Central memory CD4-positive, alpha-beta T cell (primary cell): ENCODE measurements around the gene NAV2.
"Not testable (repeated sequence)": the region's sequence is repeated elsewhere in the genome, so short reads cannot be mapped to it uniquely, and the experiment has no call there.

ENCODE experiments used
- DNase-seq: peaks from one replicate; pipeline ENCODE4 v3.0.0; 2022

NAV2 gene

DNA sequence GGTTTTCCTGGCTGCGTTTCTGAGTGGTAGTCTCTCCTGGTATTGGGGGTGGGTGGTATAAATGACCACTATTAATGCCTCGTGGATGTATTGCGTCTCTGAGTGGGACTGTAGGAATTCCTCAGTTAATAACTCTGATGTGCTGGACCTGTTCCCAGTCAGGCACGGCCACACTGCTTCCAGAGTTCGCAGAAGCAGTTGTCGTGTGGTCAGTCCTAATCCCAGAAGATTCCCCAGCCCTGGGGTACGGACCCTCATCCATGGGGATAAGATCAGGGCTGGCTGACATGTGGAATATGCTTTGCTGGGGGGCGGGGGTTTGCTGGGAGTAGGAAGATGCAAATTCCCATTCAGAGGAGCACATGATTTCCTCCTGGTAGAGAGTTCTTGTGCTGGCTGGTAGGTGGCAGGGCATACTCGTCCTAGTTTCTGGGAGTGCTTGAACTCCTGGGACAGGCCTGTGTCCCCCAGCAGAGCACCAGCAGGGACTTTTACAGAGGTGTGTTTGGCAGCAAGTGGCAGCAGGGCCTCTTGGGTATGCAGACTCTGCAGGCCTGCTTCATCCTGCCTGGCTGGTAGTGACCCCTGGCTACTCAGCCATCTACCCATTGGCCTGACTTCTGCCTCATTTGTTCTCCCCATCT is 157.4 kb downstream of the NAV2 start:
- DNase-seq = no peak

DNA sequence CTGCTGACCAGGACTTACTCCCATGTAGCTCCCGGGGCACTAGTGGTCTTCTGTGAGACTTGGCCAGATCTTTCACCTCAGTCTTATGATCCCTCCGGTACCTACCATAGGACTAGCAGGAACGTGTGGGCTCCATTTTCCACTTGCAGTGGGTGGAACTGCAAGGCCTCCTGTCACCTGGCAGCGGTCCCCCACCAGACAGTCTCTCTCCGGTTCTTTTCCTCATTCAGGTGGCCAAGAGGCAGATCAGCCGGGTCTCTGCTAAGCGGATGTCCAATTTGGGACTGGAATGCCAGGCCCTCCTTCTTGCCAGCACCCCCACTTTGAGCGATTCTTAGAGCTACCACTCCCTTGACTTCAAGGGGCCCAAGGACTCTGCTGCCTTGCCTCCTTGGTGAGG is 158.9 kb downstream of the NAV2 start:
- DNase-seq = no peak

DNA sequence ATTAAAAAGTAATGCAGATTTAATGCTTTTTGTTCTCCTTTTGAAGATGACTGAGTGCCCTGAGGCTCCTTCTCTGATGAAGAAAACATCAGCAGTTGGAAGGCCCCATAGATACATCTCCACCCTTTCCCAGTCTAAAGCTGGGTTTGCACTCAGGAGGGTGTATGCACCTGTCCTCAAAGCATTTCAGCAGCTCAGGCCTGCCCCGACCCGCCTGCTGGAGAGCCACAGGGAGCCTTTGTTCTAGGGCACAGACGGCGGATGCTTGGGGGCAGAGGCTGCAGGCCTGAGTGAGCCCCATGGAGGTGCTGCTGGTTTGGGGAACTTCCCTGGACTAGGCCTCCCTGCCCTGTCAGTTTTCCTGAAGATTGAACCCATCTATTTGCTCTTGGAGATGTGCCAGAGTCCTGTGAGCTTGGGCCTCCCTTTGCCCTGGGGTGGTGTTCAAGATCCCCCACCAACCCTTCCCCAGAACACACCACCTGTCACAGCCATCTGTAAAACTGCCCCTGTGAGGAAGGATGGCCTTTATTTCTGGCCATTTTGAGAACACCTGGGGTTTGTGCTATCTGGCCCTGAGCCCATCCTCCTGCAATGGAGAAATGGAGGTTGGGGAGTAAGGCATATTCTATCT is 160.0 kb downstream of the NAV2 start:
- no peak for DNase-seq

DNA sequence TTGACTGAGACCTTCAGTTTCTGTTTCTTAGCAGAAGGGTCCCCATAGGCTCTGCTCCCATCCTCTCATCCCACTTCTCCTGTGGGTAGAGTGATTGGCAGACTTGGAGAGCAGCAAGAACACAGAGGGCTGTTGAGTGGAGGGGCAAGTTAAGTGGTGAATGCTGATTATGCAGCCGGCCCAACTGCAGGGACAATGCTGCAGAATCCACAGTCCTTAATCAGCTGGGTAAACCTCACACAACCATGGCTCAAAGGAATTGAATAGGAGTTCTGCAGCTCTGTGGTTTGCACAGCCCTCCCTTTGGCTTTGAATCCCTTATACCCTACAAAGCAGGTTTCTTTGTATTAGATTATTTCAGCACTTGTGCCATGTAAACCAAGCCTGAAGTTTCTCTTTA is 161.1 kb downstream of the NAV2 start:
- DNase-seq = no peak

DNA sequence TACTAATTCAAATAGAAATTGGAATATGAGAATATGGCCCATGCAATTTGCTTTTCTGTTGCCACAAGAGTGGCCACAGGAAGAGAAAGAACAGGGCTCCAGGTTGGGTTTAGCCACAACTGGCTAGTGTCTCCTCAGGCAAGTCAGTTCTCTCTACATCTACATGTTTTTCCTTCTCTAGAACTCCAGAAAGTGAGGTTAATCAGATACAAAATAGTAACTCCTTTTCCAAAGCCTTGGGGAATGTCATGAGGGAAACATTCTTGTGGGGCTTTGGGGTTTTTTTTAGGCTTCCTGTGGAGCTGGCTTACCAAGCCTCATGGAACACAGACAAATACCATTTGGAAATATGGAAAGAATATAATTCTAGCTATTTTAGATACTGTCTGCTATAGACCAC is 161.6 kb downstream of the NAV2 start:
- no peak for DNase-seq

DNA sequence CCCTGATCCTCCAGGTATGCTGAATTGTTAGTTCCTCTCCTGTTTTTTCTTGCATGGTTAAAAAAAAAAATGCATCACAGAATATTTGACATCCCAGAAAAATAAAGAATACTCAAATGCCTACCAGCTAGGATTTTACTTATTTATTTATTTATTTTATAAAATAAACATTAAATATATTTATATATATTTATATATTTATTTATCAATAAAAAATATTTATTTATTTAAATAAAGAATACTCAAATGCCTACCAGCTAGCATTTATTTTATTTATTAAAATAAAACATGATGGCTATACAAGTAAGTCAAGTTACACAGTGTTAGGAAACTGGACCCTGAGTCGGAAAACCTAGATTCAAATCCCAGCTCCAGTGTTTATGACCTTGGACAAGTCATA is 164.1 kb downstream of the NAV2 start:
- no peak for DNase-seq

DNA sequence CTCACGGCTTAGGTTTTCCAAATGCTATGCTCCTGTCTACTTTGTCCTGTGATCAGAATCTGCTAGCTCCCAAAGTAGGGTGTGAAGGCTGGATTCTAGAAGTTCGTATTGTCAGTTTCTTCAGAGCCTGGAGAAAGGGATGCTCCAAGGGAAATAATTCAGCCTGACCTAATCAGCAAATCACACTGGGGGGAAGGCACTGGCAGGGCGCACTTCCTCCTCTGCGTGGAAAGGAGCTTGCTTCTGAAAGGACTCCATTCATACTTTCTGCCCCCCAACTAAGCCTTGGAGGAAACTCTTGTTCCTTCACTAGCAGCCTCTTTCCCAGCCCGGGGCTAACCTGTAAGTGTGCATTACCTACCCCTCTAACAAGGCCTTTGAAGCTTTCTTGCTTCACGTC is 165.9 kb downstream of the NAV2 start:
- no peak for DNase-seq

DNA sequence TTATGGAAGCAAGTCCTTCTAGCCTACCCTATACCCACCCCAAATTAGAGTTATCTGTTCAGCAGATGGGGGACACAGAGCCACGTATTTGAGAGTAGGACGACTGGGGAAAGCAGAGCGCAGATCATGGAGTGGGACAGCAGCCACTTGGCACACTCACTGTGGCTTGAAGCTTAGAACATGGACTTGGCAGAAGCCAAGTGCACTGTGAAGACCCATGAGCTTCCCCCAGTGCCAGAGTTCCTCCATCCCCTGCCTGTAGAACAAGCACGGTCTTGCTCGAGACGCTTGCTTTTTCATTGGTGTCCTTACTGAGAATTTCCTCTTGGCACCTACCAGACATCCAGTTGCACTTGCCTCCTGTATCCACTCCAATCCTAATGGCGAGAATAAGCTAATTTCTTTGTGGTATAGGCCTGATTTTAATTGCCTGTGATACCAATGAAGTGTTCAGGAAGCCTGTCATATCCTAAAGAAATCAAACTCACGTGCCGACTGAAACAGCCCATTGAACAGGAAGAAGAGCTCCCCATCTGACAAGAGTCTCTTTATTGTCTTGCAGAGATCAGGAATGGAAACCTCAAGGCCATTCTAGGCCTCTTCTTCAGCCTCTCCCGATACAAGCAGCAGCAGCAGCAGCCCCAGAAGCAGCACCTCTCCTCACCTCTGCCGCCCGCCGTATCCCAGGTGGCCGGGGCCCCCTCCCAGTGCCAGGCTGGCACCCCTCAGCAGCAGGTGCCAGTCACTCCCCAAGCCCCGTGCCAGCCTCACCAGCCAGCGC is 166.9 kb downstream of the NAV2 start:
- DNase-seq = no peak

DNA sequence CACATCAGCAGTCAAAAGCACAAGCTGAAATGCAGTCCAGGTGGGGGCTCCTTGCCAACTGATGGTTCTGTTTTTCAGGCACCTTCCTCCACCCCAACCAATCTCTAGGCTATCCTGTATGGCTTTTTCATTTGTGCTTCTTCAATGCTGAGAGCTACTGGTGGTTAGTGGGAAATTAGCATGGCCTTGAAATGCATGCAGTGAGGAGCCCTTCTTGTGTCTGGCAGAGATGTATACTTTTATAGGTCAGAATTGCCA is 167.4 kb downstream of the NAV2 start:
- DNase-seq = no peak

DNA sequence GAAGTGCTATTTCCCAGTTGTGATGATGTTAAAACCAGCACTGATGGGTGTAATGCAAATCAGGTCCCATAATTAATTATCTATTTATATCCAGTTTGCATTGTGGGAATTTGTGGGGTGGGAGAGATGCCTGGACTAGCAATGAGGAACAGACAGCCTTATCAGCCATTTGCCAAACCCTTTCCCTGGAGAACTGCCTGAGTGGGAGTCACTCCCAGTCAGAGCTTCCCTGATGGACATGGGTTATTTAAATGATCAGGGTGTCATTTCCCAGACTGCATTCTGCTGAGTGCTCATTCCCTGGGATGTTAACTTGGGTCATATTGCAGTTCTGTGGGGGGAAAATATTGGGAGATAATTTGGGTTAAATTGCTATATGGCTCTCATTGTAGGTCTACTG is 168.5 kb downstream of the NAV2 start:
- no peak for DNase-seq

DNA sequence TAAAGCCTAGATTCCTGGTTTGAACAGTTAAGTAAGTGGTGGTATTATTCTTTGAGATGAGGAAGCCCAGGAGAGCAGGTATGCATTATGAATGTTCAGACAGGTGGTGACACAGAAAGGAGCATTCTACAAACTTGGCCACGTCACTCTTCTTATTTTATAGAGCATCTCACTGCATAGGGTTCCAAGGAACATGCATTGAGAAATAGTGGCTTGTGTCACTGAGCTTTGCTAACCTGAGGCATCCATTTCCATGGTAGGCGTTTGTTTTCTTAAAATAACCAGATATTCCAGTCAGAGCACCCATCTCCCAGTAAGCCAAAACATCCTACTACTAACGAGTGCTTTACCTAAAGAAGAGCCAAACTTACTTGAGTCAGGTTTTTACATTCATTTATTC is 169.7 kb downstream of the NAV2 start:
- no peak for DNase-seq

DNA sequence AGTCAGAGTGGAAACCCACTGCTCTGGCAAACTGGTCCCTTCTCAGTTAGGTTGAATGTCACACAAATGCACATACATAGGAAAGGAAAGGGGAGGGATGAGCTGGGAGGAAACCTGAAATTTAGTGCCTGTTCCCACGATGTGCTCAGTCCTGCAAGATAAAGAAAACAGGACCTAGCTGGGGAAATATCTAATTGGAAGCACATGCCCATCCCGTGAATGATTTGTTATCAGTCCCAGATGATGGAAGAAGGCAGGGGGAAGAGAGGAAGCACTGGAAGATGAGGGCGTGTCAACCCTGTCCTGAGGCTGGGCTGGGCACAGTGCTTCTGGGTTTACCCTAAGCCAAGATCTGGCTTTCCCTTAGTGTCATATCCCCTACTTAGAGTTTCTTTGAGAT is 173.9 kb downstream of the NAV2 start:
- DNase-seq = no peak

DNA sequence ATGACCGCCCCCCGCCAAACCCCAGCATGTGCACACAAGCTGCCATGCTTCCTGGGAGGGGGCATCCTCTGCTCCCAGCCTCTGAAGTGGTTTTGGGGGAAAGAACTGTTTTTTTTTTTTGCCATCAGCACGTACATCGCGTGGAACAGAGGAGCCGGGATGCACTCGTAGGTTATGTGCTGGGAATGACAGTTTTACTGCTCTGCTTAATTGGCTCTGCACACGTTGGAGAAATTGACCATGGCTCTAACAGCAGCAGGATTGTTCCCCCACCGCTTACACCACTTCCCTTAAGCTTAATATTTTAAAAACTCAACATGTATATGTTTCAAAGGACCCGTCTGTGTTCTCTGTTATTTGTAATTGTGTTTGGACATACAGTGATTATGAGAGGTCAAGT is 175.2 kb downstream of the NAV2 start:
- DNase-seq = no peak

DNA sequence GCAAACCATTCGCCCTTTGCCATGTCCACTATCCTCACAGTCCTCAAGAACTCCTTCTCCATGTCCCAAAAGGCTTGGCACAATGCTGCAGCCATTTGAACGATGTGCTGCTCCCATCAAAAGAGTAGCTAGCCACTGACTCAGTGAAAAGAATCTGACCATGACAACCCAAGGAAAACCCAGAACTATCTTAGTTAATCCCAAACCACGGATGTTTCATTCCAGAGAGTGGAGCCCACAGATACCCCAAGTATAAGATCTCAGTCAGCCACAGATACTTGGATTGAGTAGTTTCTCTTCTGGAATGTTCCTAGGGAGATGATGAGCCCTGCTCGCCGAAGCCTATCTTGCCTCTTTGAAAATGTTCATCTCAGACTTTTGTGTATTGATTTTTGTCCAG is 176.9 kb downstream of the NAV2 start:
- no peak for DNase-seq

DNA sequence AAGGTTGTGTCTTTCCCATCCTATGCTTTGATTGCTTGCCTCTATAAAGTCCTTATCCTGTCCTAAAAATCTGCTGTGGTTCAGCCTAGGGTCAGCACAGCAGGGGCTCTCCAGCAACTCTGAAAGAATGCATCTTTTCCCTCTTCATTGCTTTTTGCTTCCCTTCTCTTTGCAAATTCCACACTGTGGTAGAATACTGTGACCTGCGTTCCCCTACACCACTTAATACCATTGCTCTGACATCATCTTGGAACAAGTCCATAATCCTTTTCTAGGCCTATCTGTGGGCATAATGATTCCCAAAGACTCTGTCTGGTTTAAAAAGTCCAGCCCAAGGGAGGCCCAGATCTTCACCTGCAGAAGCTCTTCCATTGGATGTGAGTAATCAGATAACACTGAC is 177.7 kb downstream of the NAV2 start:
- DNase-seq = no peak

DNA sequence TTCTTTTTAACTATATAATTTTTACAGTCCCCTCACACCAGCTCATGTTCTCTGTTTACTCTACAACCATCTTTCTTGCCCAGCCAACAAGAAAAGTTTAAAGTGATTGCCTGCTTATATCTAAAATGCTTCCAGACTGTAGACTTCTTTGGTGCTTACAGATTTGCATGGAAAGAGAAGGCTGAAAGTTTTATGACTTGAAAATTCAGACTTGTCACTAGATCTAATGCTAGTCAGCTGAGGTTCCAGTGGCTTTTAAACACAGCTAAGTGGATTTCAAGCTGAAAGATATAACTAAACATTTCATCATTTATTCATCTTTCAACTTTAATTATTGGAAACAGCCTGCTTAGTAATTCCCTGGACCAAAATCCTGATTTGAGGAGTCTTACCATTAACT is 178.4 kb downstream of the NAV2 start:
- DNase-seq = no peak

DNA sequence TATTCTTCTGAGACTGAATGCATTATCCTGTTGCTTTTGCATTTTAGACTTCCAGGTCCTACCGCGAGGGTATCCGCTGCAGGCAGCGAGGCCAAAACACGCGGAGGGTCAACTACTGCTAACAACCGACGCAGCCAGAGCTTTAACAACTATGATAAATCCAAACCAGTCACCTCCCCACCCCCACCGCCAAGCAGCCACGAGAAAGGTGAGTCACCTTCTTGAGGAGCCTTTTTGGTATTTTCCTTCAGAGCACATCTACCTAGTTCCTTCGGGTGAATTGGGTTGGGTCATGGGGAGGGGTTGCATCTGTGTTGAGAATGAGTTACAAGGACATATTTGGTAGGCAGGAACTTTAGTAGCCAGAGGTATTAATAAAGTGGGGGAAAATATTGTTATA is 179.8 kb downstream of the NAV2 start:
- DNase-seq = no peak

DNA sequence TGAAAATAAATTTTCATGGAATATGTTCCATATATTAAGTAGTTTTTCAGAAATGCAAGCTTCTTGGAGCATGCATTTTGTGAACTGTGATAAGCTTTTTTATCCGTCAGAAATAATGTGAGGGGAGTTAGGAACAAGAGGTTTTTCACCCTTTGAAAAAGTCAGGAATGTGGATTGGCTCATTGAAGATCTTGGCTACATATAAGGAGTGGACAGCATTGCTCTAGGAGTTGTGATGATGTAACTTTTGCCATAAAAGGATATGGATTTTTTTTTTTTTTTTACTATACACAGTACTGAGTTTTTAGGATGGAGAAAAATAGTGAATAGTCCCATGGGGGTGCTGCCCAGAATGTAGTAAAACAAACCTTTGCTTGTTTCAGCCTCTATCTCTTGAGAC is 180.2 kb downstream of the NAV2 start:
- DNase-seq = no peak

DNA sequence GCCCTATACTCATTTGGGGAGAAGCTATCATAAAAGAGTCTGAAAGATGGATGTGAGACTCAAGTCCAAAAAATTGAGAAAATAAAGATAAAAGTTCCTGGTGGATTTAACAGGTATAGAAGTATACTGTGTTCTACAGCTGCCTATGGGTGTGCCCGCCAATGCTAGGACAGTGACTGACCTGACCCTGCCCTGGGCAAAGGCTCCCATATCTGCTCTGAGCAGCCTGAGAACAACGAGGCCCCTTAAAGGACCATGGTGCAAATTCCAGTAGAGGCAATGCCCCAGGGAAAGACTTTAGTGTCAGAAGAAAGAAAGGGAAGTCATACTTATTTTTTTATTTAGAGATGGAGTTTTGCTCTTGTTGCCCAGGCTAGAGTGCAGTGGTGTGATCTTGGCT is 181.8 kb downstream of the NAV2 start:
- no peak for DNase-seq

DNA sequence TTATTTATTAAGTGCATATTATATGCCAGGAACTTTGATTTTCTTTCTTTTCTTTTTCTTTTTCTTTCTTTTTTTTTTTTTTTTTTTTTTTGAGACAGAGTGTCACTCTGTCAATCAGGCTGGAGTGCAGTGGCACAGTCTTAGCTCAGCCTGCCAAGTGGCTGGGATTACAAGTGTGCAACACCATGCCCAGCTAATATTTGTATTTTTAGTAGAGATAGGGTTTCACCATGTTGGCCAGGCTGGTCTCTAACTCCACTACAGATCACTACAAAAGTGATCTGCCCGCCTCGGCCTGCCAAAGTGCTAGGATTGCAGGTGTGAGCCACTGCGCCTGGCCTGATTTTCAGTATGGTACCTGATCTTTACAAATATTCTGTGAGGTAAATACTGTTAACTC is 182.4 kb downstream of the NAV2 start:
- not testable (repeated sequence) for DNase-seq

DNA sequence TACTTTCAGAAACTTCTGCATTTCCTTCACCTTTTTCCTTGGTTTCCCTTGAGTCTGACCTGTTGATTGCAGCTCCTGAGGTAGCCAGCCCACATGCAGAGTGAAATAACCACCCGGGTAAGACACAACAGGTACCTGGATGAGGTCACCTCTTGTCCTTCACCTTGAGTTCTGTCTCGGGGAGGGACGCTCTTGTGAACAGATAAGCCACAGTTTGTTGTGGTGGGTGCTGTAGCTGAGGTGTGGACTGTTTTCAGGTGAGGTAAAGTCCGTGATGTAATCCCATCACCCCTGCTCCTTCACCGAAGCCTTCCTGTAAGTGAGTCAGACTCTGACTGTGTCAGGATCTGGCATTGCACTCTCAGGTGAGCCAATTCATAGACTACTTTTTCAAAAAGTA is 183.1 kb downstream of the NAV2 start:
- DNase-seq = no peak

DNA sequence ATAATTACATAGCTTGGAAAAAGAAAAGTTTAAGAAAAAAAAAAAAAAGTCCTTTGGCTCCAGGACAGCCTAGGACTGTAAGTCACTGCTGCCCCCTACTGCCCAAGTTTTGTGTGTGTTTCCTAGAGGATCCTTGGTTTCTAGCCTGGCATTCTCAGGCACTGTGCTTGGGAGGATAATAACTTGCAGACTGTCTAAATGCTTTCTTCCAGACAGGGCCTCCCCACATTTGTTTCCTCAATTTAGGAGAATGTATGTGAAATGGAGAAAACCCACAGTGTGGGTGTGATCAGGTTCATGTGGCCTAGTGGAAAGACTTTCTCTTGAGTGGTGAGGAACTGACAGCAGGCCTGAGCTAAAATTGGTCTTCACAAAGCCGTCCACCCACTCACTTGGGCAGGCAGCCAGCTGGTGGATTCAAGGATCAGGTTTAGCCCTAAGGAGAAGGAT is 191.0 kb downstream of the NAV2 start:
- DNase-seq = no peak

DNA sequence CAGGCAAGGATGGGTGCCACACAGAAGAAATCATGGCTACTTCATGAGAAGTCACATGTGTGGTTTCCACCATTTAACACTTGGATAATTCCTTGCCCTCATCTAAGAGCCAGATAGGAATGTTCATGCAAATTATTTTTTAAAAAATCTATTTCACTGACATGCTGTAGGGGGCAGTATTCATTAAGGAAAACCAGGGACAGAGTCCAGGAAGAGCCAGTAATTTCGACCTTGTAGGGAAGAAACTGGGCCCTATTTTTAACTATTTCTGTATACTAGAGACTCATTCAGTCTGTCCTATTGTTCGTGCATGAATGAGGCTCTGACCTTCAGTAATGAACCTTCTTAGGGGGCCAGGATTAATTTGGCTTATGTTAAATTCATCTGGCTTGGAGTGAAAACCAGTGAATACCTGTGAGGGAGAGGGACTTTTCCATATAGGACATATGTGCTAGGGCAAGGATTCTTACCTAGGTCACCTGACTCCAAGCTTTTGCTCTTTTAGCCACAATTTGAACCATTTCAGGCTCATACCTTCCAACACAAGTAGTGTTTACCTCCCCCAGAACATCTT is 192.7 kb downstream of the NAV2 start:
- DNase-seq = no peak

DNA sequence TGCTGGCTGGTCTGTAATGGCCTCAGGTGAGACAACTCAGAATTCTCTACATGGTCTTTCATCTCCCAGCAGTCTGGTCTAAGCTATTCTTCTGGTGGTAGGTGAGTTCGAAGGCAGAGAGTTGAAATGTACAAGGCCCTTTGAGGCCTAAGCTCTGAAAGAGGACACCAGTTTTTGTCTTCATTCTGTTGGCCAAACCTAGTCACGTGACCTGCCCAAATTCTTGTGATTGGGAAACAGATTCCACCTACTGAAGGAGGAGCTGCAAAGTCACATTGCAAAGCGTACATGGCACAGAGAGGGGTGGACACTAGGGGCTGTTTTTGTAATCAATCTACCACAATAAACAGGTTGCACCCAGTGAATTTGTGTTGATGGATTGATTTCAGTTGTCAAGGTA is 193.5 kb downstream of the NAV2 start:
- no peak for DNase-seq
